CD8-positive, alpha-beta memory T cell (primary cell): ENCODE results near the gene SELENOS. TPM values are rescaled to one million over a fixed set of nuclear protein-coding genes. Genes with fewer than 3 reads are reported as not detected.
A peak's percentile ranks its signal among the peaks of the same experiment; 100 is the strongest.

Experiments used
- CTCF ChIA-PET: fragments of 350-600 bp; sonication (Branson Sonifier 250); formaldehyde crosslinking; loops from one replicate; lab custom pipeline; 2021; ENCODE audit warnings: antibody characterized with exemption; lab: Charles Lee
- POLR2A ChIA-PET: fragments of 350-600 bp; sonication (Branson Sonifier 250); formaldehyde crosslinking; loops from one replicate; lab custom pipeline; 2021; ENCODE audit warnings: antibody characterized with exemption; lab: Charles Lee
- DNase-seq, 5 donors: peaks; one replicate each; pipeline versions ENCODE4 v3.0.0 to v3.0.0-alpha.2; 2020 to 2022; ENCODE audit warnings: mixed read lengths in 1 of 5
- H3K27ac ChIP-seq: one replicate; pipeline ENCODE4 v1.7.0; 2013; ENCODE audit warnings: low read depth, mild to moderate bottlenecking, low read length, moderate library complexity
- H3K27me3 ChIP-seq: 2 replicates; pipeline ENCODE4 v1.7.0; 2013; ENCODE audit warnings: low read length, mild to moderate bottlenecking; ENCODE audit not compliant: insufficient read depth, poor library complexity, severe bottlenecking
- H3K36me3 ChIP-seq: 2 replicates; pipeline ENCODE4 v1.7.0; 2013; ENCODE audit warnings: mild to moderate bottlenecking, low read length, moderate library complexity; ENCODE audit not compliant: insufficient read depth
- H3K4me1 ChIP-seq: 2 replicates; pipeline ENCODE4 v1.7.0; 2013; ENCODE audit warnings: mild to moderate bottlenecking, low read length, moderate library complexity; ENCODE audit not compliant: insufficient read depth
- H3K4me3 ChIP-seq: 2 replicates; pipeline ENCODE4 v1.7.0; 2013; ENCODE audit warnings: mild to moderate bottlenecking, low read length
- H3K9me3 ChIP-seq: 2 replicates; pipeline ENCODE4 v1.7.0; 2013; ENCODE audit warnings: mild to moderate bottlenecking, low read length
- H3K27ac Mint-ChIP-seq, 8 donors: one replicate each; pipeline ENCODE4 v1.8.0; 2020 to 2021; ENCODE audit warnings: mixed read lengths in 8 of 8, mild to moderate bottlenecking in 6 of 8, inconsistent platforms in 3 of 8, moderate library complexity in 3 of 8
- H3K27me3 Mint-ChIP-seq, 2 donors: one replicate each; pipeline ENCODE4 v1.8.0; 2020 to 2021; ENCODE audit warnings: mixed read lengths in 2 of 2, mild to moderate bottlenecking in 1 of 2, moderate library complexity in 1 of 2
- H3K36me3 Mint-ChIP-seq, 3 donors: one replicate each; pipeline ENCODE4 v1.8.0; 2020 to 2021; ENCODE audit warnings: mixed read lengths in 3 of 3, inconsistent platforms in 1 of 3, mild to moderate bottlenecking in 1 of 3
- H3K4me1 Mint-ChIP-seq, 3 donors: one replicate each; pipeline ENCODE4 v1.8.0; 2020 to 2021; ENCODE audit warnings: mixed read lengths in 3 of 3, inconsistent platforms in 1 of 3, mild to moderate bottlenecking in 1 of 3
- H3K4me3 Mint-ChIP-seq, 7 donors: one replicate each; pipeline ENCODE4 v1.8.0; 2020 to 2021; ENCODE audit warnings: mixed read lengths in 7 of 7, mild to moderate bottlenecking in 6 of 7, moderate library complexity in 4 of 7, inconsistent platforms in 2 of 7
- H3K9me3 Mint-ChIP-seq, 5 donors: one replicate each; pipeline ENCODE4 v1.8.0; 2020 to 2022; ENCODE audit warnings: mixed read lengths in 5 of 5, mild to moderate bottlenecking in 3 of 5, moderate library complexity in 2 of 5, inconsistent platforms in 1 of 5
- polyA plus RNA-seq: library from polyadenylated mRNA; unstranded; fragments of 300-500 nt; fragmentation: Illumina TruSeq; gene quantifications from one replicate; pipeline ENCODE4 v1.2.3, GENCODE V29; 2021
- total RNA-seq, 2 experiments: library from RNA; stranded (reverse); gene quantifications; one replicate each; pipeline ENCODE4 v1.2.3, GENCODE V29; 2021

Gene SELENOS
- total and polyA plus RNA-seq, 3 experiments from 2014 or later: 46.7 to 81.2 (median 47.8) TPM

DNA sequence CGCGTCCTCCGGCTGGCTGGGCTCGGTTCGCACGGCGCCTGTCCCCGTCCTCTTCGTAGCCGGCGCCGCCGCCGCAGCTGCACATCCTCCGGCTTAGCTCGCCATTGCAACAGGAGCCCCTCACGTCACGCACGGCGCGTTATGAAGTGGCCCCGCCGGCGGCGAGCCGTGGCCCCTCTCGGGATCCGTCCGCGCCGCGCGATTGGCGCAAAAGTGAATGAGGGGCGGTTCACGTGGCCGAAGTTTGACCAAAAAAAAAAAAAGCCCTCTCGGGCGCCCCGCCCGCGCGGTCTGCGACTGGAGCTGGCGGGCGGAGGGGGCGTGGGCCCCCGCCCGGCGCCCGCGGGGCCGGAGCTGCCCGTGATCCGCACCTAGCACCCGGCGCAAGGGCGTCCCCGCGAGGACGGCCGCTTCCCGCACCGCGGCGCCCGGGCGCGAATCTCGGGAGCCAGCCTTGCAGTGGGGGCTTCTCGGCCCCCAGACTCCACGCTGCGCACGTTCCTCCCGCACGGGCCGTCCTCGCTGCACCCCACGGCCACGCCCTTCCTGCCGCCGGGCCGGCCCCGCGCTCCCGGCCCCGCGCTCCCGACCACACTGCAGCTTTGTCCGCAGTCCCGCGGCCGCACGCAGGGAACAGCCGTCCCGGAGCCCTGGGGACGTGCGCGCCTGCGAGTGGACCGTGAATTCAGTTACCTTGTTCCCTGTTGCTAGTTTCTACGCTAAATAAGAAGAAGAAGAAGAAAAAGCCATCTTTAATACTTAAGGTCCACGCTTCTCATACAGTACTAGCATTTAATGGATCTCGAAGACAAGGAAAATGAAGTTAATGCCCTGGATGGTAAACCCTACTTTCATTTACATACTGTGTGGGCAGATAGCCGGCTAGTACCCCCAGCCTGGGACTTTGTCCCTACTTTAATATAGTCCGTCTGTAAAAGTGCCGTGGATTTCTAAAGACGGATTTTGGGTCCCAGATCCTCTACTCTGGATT lies 25.2 kb downstream of the SELENOS start, which contains the start of gene CHSY1:
CHSY1 (minus strand) TSS at position 219 of the 991 bp plus-strand sequence. CDS start 592 bp downstream, outside the sequence.
- H3K27me3 Mint-ChIP-seq: no peaks in the 10 kb centered on the region

DNA sequence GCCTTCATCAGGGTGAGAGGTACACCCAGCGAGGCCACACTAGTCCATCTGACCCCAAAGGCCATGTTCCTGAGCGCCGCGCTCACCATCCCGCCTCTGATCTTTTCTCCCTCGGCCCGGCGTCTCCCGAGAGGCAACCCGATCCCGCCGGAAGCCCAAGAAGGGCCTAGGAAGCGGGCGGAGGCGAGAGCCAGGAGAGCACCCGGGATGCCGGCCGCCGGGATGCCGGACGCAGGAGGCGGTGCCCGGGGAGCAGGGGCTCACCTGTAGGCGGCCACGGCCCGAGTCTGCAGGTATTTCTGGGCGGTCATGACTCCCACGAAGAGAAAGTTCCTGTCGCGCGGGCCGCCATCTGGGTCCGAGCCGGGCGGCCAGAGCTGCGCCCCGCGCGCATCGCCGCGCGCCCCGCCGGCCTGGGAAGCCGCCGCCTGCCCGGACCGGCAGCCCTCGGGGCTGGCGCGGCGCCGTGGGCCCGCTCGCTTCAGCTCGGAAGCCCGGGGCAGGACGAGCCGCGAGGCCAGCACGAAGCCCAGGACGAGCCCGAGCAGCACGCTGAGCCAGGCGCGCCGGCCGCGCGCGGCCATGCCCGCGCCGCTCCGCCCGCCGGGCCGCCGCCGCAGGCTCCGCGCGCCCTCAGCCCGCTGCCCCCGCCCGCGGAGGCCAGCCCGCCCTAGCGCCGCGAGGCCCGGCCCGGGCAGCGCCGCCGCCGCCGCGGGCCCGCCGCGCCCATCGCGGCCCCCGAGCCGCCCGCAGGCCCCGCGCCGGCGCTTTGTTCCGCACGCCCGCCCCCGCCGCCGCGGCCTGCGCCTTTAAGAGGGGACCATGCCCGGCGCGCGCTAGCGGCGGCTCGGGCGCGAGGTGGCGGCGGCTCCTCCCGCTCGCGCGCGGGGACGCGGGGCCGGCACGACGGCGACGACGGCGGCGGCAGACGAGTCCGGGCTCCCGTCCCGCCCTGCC lies 26.1 kb downstream of the SELENOS start:
- ChIA-PET CTCF (interaction anchor here (0.9 to 2.2 kb wide), 6 partner anchors 9 to 244 kb away, joined by 3 to 5 read pairs (median 3); no protein-coding TSS in a partner anchor), POLR2A (interaction anchor here (0.6 to 2.1 kb wide), 4 partner anchors 9 to 1954 kb away, joined by 3 to 15 read pairs (median 8); partner anchors contain the start of gene SNRPA1)
- H3K9me3 Mint-ChIP-seq: no peaks in the 10 kb centered on the region
- no peaks in the 10 kb centered on the region for H3K36me3 ChIP-seq
- peaks cover 0 to 11% (median 0%) of the 10 kb centered on the region in 3 donors for H3K36me3 Mint-ChIP-seq
- H3K4me1 Mint-ChIP-seq: peaks cover 49 to 56% (median 53%) of the 10 kb centered on the region in 3 donors
- no peaks in the 10 kb centered on the region for H3K27me3 Mint-ChIP-seq
- peak overlapping the region; percentile 58 for H3K4me3 ChIP-seq
- DNase-seq: peak in 2 of 5 donors; percentile 5 to 49
- peak overlapping the region; percentile 89 to 94 (median 91) for H3K4me3 Mint-ChIP-seq
- H3K4me1 ChIP-seq: peaks cover 24% of the 10 kb centered on the region
- H3K27ac ChIP-seq: peak overlapping the region; percentile 51
- H3K27ac Mint-ChIP-seq: peak overlapping the region; percentile 85 to 95 (median 91)
- no peaks in the 10 kb centered on the region for H3K9me3 ChIP-seq
- H3K27me3 ChIP-seq: no peaks in the 10 kb centered on the region

More for the DNA sequence above, 25.2 kb downstream of the SELENOS start, which contains the start of gene CHSY1:
- no peaks in the 10 kb centered on the region for H3K36me3 ChIP-seq
- peak within 1 kb of the TSS; percentile 51 for H3K27ac ChIP-seq
- Mint-ChIP-seq H3K9me3 (no peaks in the 10 kb centered on the region), H3K4me1 (peaks cover 39 to 46% (median 44%) of the 10 kb centered on the region in 3 donors), H3K27ac (peak within 1 kb of the TSS; percentile 89 to 93 (median 91)), H3K36me3 (peaks cover 0 to 11% (median 0%) of the 10 kb centered on the region in 3 donors), H3K4me3 (peak within 1 kb of the TSS; percentile 91 to 98 (median 95))
- no peaks in the 10 kb centered on the region for H3K27me3 ChIP-seq
- peaks cover 19% of the 10 kb centered on the region for H3K4me1 ChIP-seq
- CTCF ChIA-PET: interaction anchor here (0.8 to 2.2 kb wide), 8 partner anchors 10 to 245 kb away, joined by 3 to 5 read pairs (median 3); no protein-coding TSS in a partner anchor
- DNase-seq: peak; percentile 79 to 91 (median 90)
- POLR2A ChIA-PET: interaction anchor here (0.6 to 2.1 kb wide), 9 partner anchors 10 to 1955 kb away, joined by 3 to 15 read pairs (median 4); partner anchors contain the start of genes SNRPA1 and TARS3
- peak within 1 kb of the TSS; percentile 61 for H3K4me3 ChIP-seq
- no peaks in the 10 kb centered on the region for H3K9me3 ChIP-seq

- peaks cover 29% of the 10 kb centered on the region for H3K4me1 ChIP-seq
- peak overlapping the region; percentile 89 to 94 (median 91) for H3K4me3 Mint-ChIP-seq
Measured at GRCh38 chr15:101250341-101250831, 26.9 kb downstream of the SELENOS start.

GRCh38 chr15:101248274-101248673 lies 29.0 kb downstream of the SELENOS start:
- Histone ChIP-seq H3K4me3 (no peak overlapping the region), H3K9me3 (no peaks in the 10 kb centered on the region), H3K36me3 (no peaks in the 10 kb centered on the region), H3K4me1 (peaks cover 50% of the 10 kb centered on the region), H3K27me3 (no peaks in the 10 kb centered on the region), H3K27ac (no peak overlapping the region)
- ChIA-PET CTCF (interaction anchor here (1.5 to 1.8 kb wide), 2 partner anchors 9 to 158 kb away, joined by 3 to 4 read pairs; no protein-coding TSS in a partner anchor), POLR2A (interaction anchor here (0.9 kb wide), 1 partner anchor 21 kb away, joined by 9 read pairs; no protein-coding TSS in a partner anchor)
- no peaks in the 10 kb centered on the region for H3K27me3 Mint-ChIP-seq
- DNase-seq: no peak
- H3K36me3 Mint-ChIP-seq: peaks cover 0 to 11% (median 0%) of the 10 kb centered on the region in 3 donors
- peak overlapping the region in 5 of 7 donors; percentile 19 to 69 (median 54) for H3K4me3 Mint-ChIP-seq
- H3K4me1 Mint-ChIP-seq: peaks cover 77 to 85% (median 82%) of the 10 kb centered on the region in 3 donors
- peak overlapping the region in 7 of 8 donors; percentile 17 to 95 (median 40) for H3K27ac Mint-ChIP-seq
- H3K9me3 Mint-ChIP-seq: no peaks in the 10 kb centered on the region

More at GRCh38 chr15:101250341-101250831, 26.9 kb downstream of the SELENOS start:
- Mint-ChIP-seq H3K27me3 (no peaks in the 10 kb centered on the region), H3K27ac (peak overlapping the region; percentile 57 to 95 (median 88)), H3K36me3 (peaks cover 0 to 11% (median 0%) of the 10 kb centered on the region in 3 donors), H3K9me3 (no peaks in the 10 kb centered on the region), H3K4me1 (peaks cover 56 to 64% (median 61%) of the 10 kb centered on the region in 3 donors)
- no peak for DNase-seq
- Histone ChIP-seq H3K27ac (peak overlapping the region; percentile 14), H3K36me3 (no peaks in the 10 kb centered on the region), H3K4me3 (peak overlapping the region; percentile 58), H3K9me3 (no peaks in the 10 kb centered on the region), H3K27me3 (no peaks in the 10 kb centered on the region)
- ChIA-PET CTCF (interaction anchor here (2.2 kb wide), 1 partner anchor 160 kb away, joined by 5 read pairs; no protein-coding TSS in a partner anchor), POLR2A (no interaction called here)

- ChIA-PET CTCF (interaction anchor here (0.8 to 8.1 kb wide), 3 partner anchors 10 to 158 kb away, joined by 3 to 38 read pairs (median 4); no protein-coding TSS in a partner anchor), POLR2A (no interaction called here)
- Mint-ChIP-seq H3K27me3 (no peaks in the 10 kb centered on the region), H3K4me1 (peaks cover 82 to 88% (median 83%) of the 10 kb centered on the region in 3 donors), H3K27ac (peak overlapping the region; percentile 42 to 96 (median 77)), H3K9me3 (no peaks in the 10 kb centered on the region), H3K36me3 (peaks cover 0 to 6% (median 0%) of the 10 kb centered on the region in 3 donors), H3K4me3 (peak overlapping the region; percentile 9 to 46 (median 16))
- DNase-seq: no peak
- Histone ChIP-seq H3K36me3 (no peaks in the 10 kb centered on the region), H3K27me3 (no peaks in the 10 kb centered on the region), H3K9me3 (no peaks in the 10 kb centered on the region), H3K4me1 (peaks cover 55% of the 10 kb centered on the region), H3K4me3 (no peak overlapping the region), H3K27ac (no peak overlapping the region)
Measured at GRCh38 chr15:101246824-101247745, 30.2 kb downstream of the SELENOS start.

DNA sequence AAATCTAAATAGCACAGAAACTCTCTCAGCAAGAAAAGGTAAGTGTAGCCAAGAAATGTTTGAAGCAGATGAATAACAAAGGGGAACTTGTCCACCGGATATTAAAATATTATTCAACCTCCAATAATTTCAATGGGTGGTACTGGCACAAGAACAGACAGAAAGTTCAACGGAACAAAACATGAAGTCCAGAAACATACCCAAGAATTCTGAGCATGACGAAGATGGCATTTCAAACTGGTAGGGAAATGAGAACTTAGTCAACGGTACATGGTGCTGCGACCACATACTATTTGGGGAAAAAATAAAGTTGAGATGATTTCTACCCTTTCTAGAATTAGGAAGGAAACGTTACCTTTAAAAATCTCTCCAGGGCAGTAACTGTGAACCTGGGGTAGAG lies 30.9 kb downstream of the SELENOS start:
- H3K27me3 Mint-ChIP-seq: no peaks in the 10 kb centered on the region
- no peak overlapping the region for H3K4me3 ChIP-seq

More for the DNA sequence above, 30.9 kb downstream of the SELENOS start:
- DNase-seq: no peak
- peaks cover 62% of the 10 kb centered on the region for H3K4me1 ChIP-seq
- no peaks in the 10 kb centered on the region for H3K27me3 ChIP-seq
- Mint-ChIP-seq H3K4me3 (peak overlapping the region in 6 of 7 donors; percentile 9 to 46 (median 16)), H3K36me3 (peaks cover 0 to 5% (median 0%) of the 10 kb centered on the region in 3 donors), H3K9me3 (no peaks in the 10 kb centered on the region), H3K27ac (peak overlapping the region; percentile 14 to 96 (median 64)), H3K4me1 (peaks cover 89 to 94% (median 90%) of the 10 kb centered on the region in 3 donors)
- CTCF ChIA-PET: interaction anchor here (1.2 to 8.1 kb wide), 3 partner anchors 11 to 231 kb away, joined by 3 to 38 read pairs (median 4); no protein-coding TSS in a partner anchor
- H3K27ac ChIP-seq: no peak overlapping the region
- POLR2A ChIA-PET: no interaction called here
- no peaks in the 10 kb centered on the region for H3K36me3 ChIP-seq
- no peaks in the 10 kb centered on the region for H3K9me3 ChIP-seq
